ENCODE results near the gene SEMA4A. TPM values are rescaled to one million over a fixed set of nuclear protein-coding genes. Genes with fewer than 3 reads are reported as not detected.

The SEMA4A gene
- polyA plus RNA-seq, 1 of the 3 experiments (the other 2 are of a cell fraction), result 1.3 TPM

GRCh38 chr1:156112276-156113137 is 40.9 kb upstream of the SEMA4A start:
- Histone ChIP-seq H3F3A (replicated peaks; ENCODE audit: insufficient read depth) (peaks cover 42% of the 10 kb centered on the region), H3K27ac (ENCODE audit: low read depth in 2 of 2, low read length in 1 of 2) (peak overlapping the region; percentile 93 to 100; a peak in 3 of 4 replicates), H3K4me1 (ENCODE audit: control insufficient read depth in 1 of 2, insufficient read depth in 2 of 2, low read depth in 1 of 2, low read length in 1 of 2) (peaks cover 16 to 31% of the 10 kb centered on the region in 2 experiments; a peak in 3 of 4 replicates), H3K36me3 (replicated peaks in 1 of 2; ENCODE audit: control insufficient read depth in 1 of 2, insufficient read depth in 2 of 2, low read length in 1 of 2) (peaks cover 0 to 17% of the 10 kb centered on the region in 2 experiments), H3K27me3 (ENCODE audit: insufficient read depth) (no peaks in the 10 kb centered on the region), H4K20me1 (ENCODE audit: insufficient read depth) (peaks cover 29% of the 10 kb centered on the region), H3K9ac (peak overlapping the region; percentile 24; the same call in 1 of the 2 replicates), H3K9me2 (no peaks in the 10 kb centered on the region), H3K9me3 (no peaks in the 10 kb centered on the region), H3K4me2 (peak overlapping the region; percentile 95), H3K79me2 (ENCODE audit: insufficient read depth) (peaks cover 40% of the 10 kb centered on the region), H3K4me3 (ENCODE audit: low read depth in 2 of 2, low read length in 1 of 2) (no peak overlapping the region), H2AFZ (ENCODE audit: low read depth) (no peak overlapping the region)
- POLR2A ChIA-PET, result interaction anchor here (2.0 to 2.3 kb wide), 2 partner anchors 8 to 10 kb away, joined by 6 to 8 read pairs; no protein-coding TSS in a partner anchor
- 70% methylated on average over 8 of the region's 10 CpGs for WGBS (ENCODE audit: low lambda C conversion rate)
- no peak for TF ChIP-seq JUND (IDR thresholded peaks at IDR 0.05)
- TF ChIP-seq REST (IDR thresholded peaks at IDR 0.05; ENCODE audit: low read depth, low read length), result no peak
- TF ChIP-seq NFIC (IDR thresholded peaks at IDR 0.05; ENCODE audit: borderline replicate concordance), result no peak
- no peak for TF ChIP-seq RAD21 (IDR thresholded peaks at IDR 0.05; ENCODE audit: low read length)
- no peak for TF ChIP-seq SMC3 (IDR thresholded peaks at IDR 0.05; ENCODE audit: low read depth, low read length)
- no peak for TF ChIP-seq GABPA (IDR thresholded peaks at IDR 0.05; ENCODE audit: low read depth)
- TF ChIP-seq SIN3A (IDR thresholded peaks at IDR 0.05; ENCODE audit: borderline replicate concordance, low read depth, low read length), result no peak
- TF ChIP-seq EZH2phosphoT487 (IDR thresholded peaks at IDR 0.05; ENCODE audit: borderline replicate concordance, low read depth), result no peak
- no peak for TF ChIP-seq USF2 (IDR thresholded peaks at IDR 0.05; ENCODE audit: borderline replicate concordance, low read depth, low read length)
- no peak for TF ChIP-seq ELF1 (IDR thresholded peaks at IDR 0.05)
- no peak for TF ChIP-seq NRF1 (IDR thresholded peaks at IDR 0.05; ENCODE audit: low read depth, low read length)
- no peak for TF ChIP-seq TCF12 (IDR thresholded peaks at IDR 0.05)
- TF ChIP-seq FOXJ3 (CRISPR knock-in tag; IDR thresholded peaks at IDR 0.05), result no peak
- no peak for TF ChIP-seq FOSL2 (IDR thresholded peaks at IDR 0.05; ENCODE audit: borderline replicate concordance, low read depth)
- no peak for TF ChIP-seq USF1 (IDR thresholded peaks at IDR 0.05; ENCODE audit: borderline replicate concordance, low read depth)
- DNase-seq, result no peak
- CTCF ChIA-PET, result interaction anchor here (0.9 to 40.5 kb wide), 6 partner anchors 11 to 113 kb away, joined by 4 to 1559 read pairs (median 10); partner anchors contain the start of gene MEX3A
